ENCODE data around the gene CFAP43. TPM values are rescaled to one million over a fixed set of nuclear protein-coding genes. Genes with fewer than 3 reads are reported as not detected.

Gene CFAP43
- total RNA-seq, 1 experiment from 2014 or later: 0.08 TPM

- H3K27ac ChIP-seq: no peak overlapping the region
- no peaks in the 10 kb centered on the region for H3K9me3 ChIP-seq (replicated peaks)
- no peak for DNase-seq (ENCODE audit: low read depth in 1 of 2, low spot score in 2 of 2)
- H3K4me3 ChIP-seq: no peak overlapping the region
- no peaks in the 10 kb centered on the region for H3K27me3 ChIP-seq (replicated peaks)
- no peaks in the 10 kb centered on the region for H3K36me3 ChIP-seq
- H3K4me1 ChIP-seq (replicated peaks): peaks cover 19% of the 10 kb centered on the region
Observed at GRCh38 chr10:104103956-104104355, 128.2 kb downstream of the CFAP43 start.

- no peaks in the 10 kb centered on the region for H3K36me3 ChIP-seq
- no peak for DNase-seq (ENCODE audit: low read depth in 1 of 2, low spot score in 2 of 2)
- peaks cover 23% of the 10 kb centered on the region for H3K4me1 ChIP-seq (replicated peaks)
- H3K27ac ChIP-seq: no peak overlapping the region
- no peak overlapping the region for H3K4me3 ChIP-seq
- H3K27me3 ChIP-seq (replicated peaks): no peaks in the 10 kb centered on the region
- H3K9me3 ChIP-seq (replicated peaks): no peaks in the 10 kb centered on the region
Observed at GRCh38 chr10:104101902-104102301, 130.3 kb downstream of the CFAP43 start.

GRCh38 chr10:104100795-104101194, 131.4 kb downstream of the CFAP43 start:
- no peak overlapping the region for H3K27ac ChIP-seq
- H3K4me3 ChIP-seq: no peak overlapping the region
- peaks cover 23% of the 10 kb centered on the region for H3K4me1 ChIP-seq (replicated peaks)
- H3K9me3 ChIP-seq (replicated peaks): no peaks in the 10 kb centered on the region
- no peaks in the 10 kb centered on the region for H3K27me3 ChIP-seq (replicated peaks)
- H3K36me3 ChIP-seq: no peaks in the 10 kb centered on the region
- peak in 1 of 2 experiments; percentile 28 for DNase-seq (ENCODE audit: low read depth in 1 of 2, low spot score in 2 of 2)

- Histone ChIP-seq H3K27ac (no peak overlapping the region), H3K4me3 (no peak overlapping the region), H3K4me1 (replicated peaks) (peaks cover 23% of the 10 kb centered on the region), H3K9me3 (replicated peaks) (no peaks in the 10 kb centered on the region), H3K27me3 (replicated peaks) (no peaks in the 10 kb centered on the region), H3K36me3 (no peaks in the 10 kb centered on the region)
- DNase-seq (ENCODE audit: low read depth in 1 of 2, low spot score in 2 of 2): no peak
Observed at GRCh38 chr10:104099941-104100340, 132.2 kb downstream of the CFAP43 start.

- H3K9me3 ChIP-seq (replicated peaks): no peaks in the 10 kb centered on the region
- peaks cover 23% of the 10 kb centered on the region for H3K4me1 ChIP-seq (replicated peaks)
- no peak for DNase-seq (ENCODE audit: low read depth in 1 of 2, low spot score in 2 of 2)
- H3K27me3 ChIP-seq (replicated peaks): no peaks in the 10 kb centered on the region
- no peak overlapping the region for H3K27ac ChIP-seq
- no peak overlapping the region for H3K4me3 ChIP-seq
- H3K36me3 ChIP-seq: no peaks in the 10 kb centered on the region
Observed at GRCh38 chr10:104099269-104099668, 132.9 kb downstream of the CFAP43 start.

- DNase-seq (ENCODE audit: low read depth in 1 of 2, low spot score in 2 of 2): no peak
- Histone ChIP-seq H3K27me3 (replicated peaks) (no peaks in the 10 kb centered on the region), H3K36me3 (no peaks in the 10 kb centered on the region), H3K4me3 (no peak overlapping the region), H3K4me1 (replicated peaks) (peaks cover 23% of the 10 kb centered on the region), H3K9me3 (replicated peaks) (no peaks in the 10 kb centered on the region), H3K27ac (no peak overlapping the region)
Observed at GRCh38 chr10:104098358-104098925, 133.7 kb downstream of the CFAP43 start.

GRCh38 chr10:104096692-104097091, 135.5 kb downstream of the CFAP43 start:
- Histone ChIP-seq H3K27me3 (replicated peaks) (no peaks in the 10 kb centered on the region), H3K9me3 (replicated peaks) (no peaks in the 10 kb centered on the region), H3K36me3 (no peaks in the 10 kb centered on the region), H3K4me3 (no peak overlapping the region), H3K27ac (no peak overlapping the region), H3K4me1 (replicated peaks) (peaks cover 23% of the 10 kb centered on the region)
- no peak for DNase-seq (ENCODE audit: low read depth in 1 of 2, low spot score in 2 of 2)

- no peaks in the 10 kb centered on the region for H3K9me3 ChIP-seq (replicated peaks)
- no peak overlapping the region for H3K27ac ChIP-seq
- H3K36me3 ChIP-seq: no peaks in the 10 kb centered on the region
- no peaks in the 10 kb centered on the region for H3K27me3 ChIP-seq (replicated peaks)
- peaks cover 17% of the 10 kb centered on the region for H3K4me1 ChIP-seq (replicated peaks)
- DNase-seq (ENCODE audit: low read depth in 1 of 2, low spot score in 2 of 2): no peak
- H3K4me3 ChIP-seq: no peak overlapping the region
Observed at GRCh38 chr10:104092749-104093148, 139.4 kb downstream of the CFAP43 start.

- DNase-seq (ENCODE audit: low read depth in 1 of 2, low spot score in 2 of 2): peak in 1 of 2 experiments; percentile 43
Observed at GRCh38 chr10:104090611-104091010, 141.6 kb downstream of the CFAP43 start.

GRCh38 chr10:104089621-104090020, 142.5 kb downstream of the CFAP43 start:
- Histone ChIP-seq H3K36me3 (no peaks in the 10 kb centered on the region), H3K9me3 (replicated peaks) (no peaks in the 10 kb centered on the region), H3K27me3 (replicated peaks) (no peaks in the 10 kb centered on the region), H3K4me3 (no peak overlapping the region), H3K27ac (no peak overlapping the region), H3K4me1 (replicated peaks) (peaks cover 17% of the 10 kb centered on the region)
- no peak for DNase-seq (ENCODE audit: low read depth in 1 of 2, low spot score in 2 of 2)

More at GRCh38 chr10:104090611-104091010, 141.6 kb downstream of the CFAP43 start:
- peaks cover 17% of the 10 kb centered on the region for H3K4me1 ChIP-seq (replicated peaks)
- no peak overlapping the region for H3K4me3 ChIP-seq
- H3K27me3 ChIP-seq (replicated peaks): no peaks in the 10 kb centered on the region
- no peaks in the 10 kb centered on the region for H3K9me3 ChIP-seq (replicated peaks)
- H3K36me3 ChIP-seq: no peaks in the 10 kb centered on the region
- H3K27ac ChIP-seq: no peak overlapping the region

GRCh38 chr10:104088239-104088638, 143.9 kb downstream of the CFAP43 start:
- Histone ChIP-seq H3K27me3 (replicated peaks) (no peaks in the 10 kb centered on the region), H3K27ac (no peak overlapping the region), H3K9me3 (replicated peaks) (no peaks in the 10 kb centered on the region), H3K4me1 (replicated peaks) (peaks cover 17% of the 10 kb centered on the region), H3K4me3 (no peak overlapping the region), H3K36me3 (no peaks in the 10 kb centered on the region)
- no peak for DNase-seq (ENCODE audit: low read depth in 1 of 2, low spot score in 2 of 2)

- H3K4me1 ChIP-seq (replicated peaks): peaks cover 12% of the 10 kb centered on the region
- H3K36me3 ChIP-seq: no peaks in the 10 kb centered on the region
- no peak within 1 kb of the TSS for H3K27ac ChIP-seq
- DNase-seq (ENCODE audit: low read depth in 1 of 2, low spot score in 2 of 2): no peak
- H3K4me3 ChIP-seq: no peak within 1 kb of the TSS
- H3K27me3 ChIP-seq (replicated peaks): no peaks in the 10 kb centered on the region
- no peaks in the 10 kb centered on the region for H3K9me3 ChIP-seq (replicated peaks)
Observed at GRCh38 chr10:104085801-104086400, 146.3 kb downstream of the CFAP43 start, which contains the start of gene COL17A1. TSS of gene COL17A1 (minus strand) at chr10:104085880. CDS start at chr10:104080673, 5,207 bp downstream.

GRCh38 chr10:104084482-104085142, 147.6 kb downstream of the CFAP43 start:
- H3K36me3 ChIP-seq: no peaks in the 10 kb centered on the region

GRCh38 chr10:104081998-104082397, 150.2 kb downstream of the CFAP43 start:
- H3K27me3 ChIP-seq (replicated peaks): no peaks in the 10 kb centered on the region
- H3K36me3 ChIP-seq: no peaks in the 10 kb centered on the region
- no peak overlapping the region for H3K27ac ChIP-seq
- no peak overlapping the region for H3K4me3 ChIP-seq
- DNase-seq (ENCODE audit: low read depth in 1 of 2, low spot score in 2 of 2): no peak
- H3K9me3 ChIP-seq (replicated peaks): no peaks in the 10 kb centered on the region
- H3K4me1 ChIP-seq (replicated peaks): peaks cover 9% of the 10 kb centered on the region

More at GRCh38 chr10:104084482-104085142, 147.6 kb downstream of the CFAP43 start:
- no peak for DNase-seq (ENCODE audit: low read depth in 1 of 2, low spot score in 2 of 2)
- H3K4me1 ChIP-seq (replicated peaks): no peaks in the 10 kb centered on the region
- no peak overlapping the region for H3K4me3 ChIP-seq
- H3K27ac ChIP-seq: no peak overlapping the region
- H3K27me3 ChIP-seq (replicated peaks): no peaks in the 10 kb centered on the region
- no peaks in the 10 kb centered on the region for H3K9me3 ChIP-seq (replicated peaks)
